Activated T-helper 1 cell treated with anti-CD3 and anti-CD28 coated beads, Interleukin-2, amount 50 U/mL, for 16 hours (primary cell): ENCODE measurements around the gene NCOA1.
"Not testable (repeated sequence)": the region's sequence is repeated elsewhere in the genome, so short reads cannot be mapped to it uniquely, and the experiment has no call there.

Source experiments
- DNase-seq, 2 donors: peaks; one replicate each; pipeline ENCODE4 v3.0.0-alpha.2; 2020; ENCODE audit warnings: low read depth in 1 of 2, low spot score in 1 of 2

Gene NCOA1

GRCh38 chr2:24779116-24779515 is 288.1 kb downstream of the NCOA1 start:
- no peak for DNase-seq

GRCh38 chr2:24783641-24784040 is 292.6 kb downstream of the NCOA1 start:
- DNase-seq: no peak

DNA sequence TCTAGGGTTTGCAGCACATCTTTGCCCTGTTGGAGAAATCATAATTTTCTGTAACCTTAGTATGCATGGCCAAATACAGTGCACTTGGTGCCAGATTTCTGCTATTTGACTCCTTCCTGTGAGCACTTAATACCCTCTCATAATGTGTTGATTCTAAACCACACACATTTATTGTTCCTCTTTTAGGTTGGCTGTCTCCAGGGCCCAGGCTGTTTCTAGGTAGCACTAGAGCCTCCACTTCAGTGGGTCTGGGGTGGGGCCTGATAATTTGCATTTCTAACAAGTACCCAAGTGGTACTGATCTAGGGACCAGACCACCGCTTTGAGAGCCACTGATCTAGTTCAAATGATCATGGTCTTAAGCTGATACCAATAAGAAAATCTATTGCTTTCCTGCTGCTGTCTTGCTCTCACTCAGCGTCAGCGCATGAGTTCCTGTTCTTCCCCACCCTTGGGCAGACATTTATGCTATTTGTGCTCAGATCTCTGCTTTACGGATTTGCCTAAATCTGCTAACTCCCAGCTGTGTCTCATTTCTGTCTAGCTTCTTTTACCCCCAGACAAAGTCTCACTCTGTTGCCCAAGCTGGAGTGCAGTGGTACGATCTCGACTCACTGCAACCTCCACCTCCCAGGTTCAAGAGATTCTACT is 294.7 kb downstream of the NCOA1 start:
- DNase-seq: no peak

DNA sequence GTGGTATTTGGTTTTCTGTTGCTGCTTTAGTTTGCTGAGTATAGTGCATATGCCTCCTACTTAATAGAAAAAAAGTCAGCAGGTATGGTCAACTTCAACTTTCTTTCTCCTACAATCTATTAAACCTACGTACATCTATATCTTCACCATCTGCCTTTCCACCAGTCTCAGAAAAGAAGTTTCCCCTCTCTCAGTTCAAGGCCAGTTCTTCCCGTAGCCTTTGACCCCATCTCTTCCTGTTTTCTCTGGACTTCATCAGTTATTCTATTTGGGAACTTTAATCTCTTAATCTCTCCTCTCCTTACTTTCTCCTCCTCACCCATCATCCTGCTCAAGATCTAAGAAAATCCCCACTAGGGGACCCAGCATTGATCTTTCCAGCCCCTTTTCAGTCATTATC is 296.5 kb downstream of the NCOA1 start:
- no peak for DNase-seq

- no peak for DNase-seq
Measured at GRCh38 chr2:24788816-24789215, 297.8 kb downstream of the NCOA1 start.

DNA sequence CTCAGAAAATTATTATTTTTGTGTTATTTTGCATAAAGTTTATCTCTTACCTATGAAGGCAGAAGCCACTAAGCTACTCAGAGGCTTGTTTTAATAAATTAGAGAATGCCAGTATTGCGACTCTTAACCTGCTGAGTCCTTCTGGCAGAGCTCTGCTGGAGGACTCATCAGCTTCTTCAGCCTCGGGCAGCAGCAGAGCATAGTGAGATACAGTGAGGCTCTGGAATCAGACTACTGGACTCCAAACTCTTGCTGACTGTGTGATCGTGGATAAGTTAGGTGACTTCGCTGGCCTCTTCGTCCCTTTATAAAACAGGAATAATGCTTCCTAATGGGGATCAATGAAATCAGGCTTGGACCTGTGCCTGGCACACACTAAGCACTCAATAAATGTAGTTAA is 300.4 kb downstream of the NCOA1 start:
- DNase-seq: no peak

- DNase-seq: no peak
Measured at GRCh38 chr2:24792542-24792873, 301.5 kb downstream of the NCOA1 start.

DNA sequence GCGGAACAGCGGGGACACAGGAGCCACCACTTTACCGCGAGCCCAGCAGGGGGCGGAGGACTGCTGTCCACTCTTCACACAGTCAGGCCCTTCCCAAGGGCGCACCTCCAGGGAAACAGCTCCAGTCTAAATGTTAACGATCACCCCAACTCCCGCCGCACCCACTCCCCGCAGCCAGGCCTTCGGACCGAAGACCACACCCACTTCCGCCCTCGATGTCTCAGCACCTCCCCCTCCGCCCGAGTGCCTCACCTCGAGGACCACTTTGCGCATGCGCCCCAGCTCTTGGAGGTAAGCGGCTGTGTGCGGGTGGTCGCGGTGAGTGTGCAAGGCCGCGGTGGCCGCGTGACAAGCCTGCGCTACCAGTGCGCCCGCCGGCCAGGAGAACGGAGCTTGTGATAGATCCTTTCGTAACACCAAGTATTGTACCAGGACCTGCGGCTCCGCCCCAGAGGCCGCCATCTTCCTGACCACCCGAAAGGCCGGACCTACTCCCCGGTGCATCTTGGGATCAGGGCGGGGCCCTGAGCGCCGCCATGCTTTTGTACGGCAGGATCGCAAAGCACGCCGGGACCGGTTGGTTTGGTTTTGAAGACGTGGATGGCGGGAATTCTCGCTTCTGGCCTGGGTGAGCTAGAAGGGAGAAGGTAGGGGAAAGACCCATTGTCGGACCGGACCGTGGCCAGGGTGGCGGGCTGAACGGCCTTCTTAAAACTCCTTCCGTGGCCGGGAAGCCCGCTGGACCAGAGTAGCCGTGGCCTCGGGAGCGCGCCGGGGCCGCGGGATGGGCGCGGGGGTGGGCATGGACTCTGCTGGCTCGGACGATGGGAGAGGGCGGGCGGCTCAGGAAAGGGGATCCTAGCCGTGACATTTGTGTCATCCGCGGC is 302.1 kb downstream of the NCOA1 start, which contains the start of the genes CENPO and PTRHD1:
Gene CENPO (plus strand): TSS at position 552 of the 887 bp plus-strand sequence. CDS start 495 bp downstream, outside the sequence.
Gene PTRHD1 (minus strand): TSS at position 518 of the 887 bp plus-strand sequence. CDS start 14 bp downstream, at position 504.
- DNase-seq: peak; percentile 88 to 90

GRCh38 chr2:24793761-24794435 is 302.8 kb downstream of the NCOA1 start:
- DNase-seq: no peak

GRCh38 chr2:24797644-24798043 is 306.6 kb downstream of the NCOA1 start:
- DNase-seq: no peak

DNA sequence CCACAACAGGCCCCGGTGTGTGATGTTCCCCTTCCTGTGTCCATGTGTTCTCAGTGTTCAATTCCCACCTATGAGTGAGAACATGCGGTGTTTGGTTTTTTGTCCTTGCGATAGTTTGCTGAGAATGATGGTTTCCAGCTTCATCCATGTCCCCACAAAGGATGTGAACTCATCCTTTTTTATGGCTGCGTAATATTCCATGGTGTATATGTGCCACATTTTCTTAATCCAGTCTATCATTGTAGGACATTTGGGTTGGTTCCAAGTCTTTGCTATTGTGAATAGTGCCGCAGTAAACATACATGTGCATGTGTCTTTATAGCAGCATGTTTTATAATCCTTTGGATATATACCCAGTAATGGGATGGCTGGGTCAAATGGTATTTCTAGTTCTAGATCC is 309.4 kb downstream of the NCOA1 start:
- not testable (repeated sequence) for DNase-seq

DNA sequence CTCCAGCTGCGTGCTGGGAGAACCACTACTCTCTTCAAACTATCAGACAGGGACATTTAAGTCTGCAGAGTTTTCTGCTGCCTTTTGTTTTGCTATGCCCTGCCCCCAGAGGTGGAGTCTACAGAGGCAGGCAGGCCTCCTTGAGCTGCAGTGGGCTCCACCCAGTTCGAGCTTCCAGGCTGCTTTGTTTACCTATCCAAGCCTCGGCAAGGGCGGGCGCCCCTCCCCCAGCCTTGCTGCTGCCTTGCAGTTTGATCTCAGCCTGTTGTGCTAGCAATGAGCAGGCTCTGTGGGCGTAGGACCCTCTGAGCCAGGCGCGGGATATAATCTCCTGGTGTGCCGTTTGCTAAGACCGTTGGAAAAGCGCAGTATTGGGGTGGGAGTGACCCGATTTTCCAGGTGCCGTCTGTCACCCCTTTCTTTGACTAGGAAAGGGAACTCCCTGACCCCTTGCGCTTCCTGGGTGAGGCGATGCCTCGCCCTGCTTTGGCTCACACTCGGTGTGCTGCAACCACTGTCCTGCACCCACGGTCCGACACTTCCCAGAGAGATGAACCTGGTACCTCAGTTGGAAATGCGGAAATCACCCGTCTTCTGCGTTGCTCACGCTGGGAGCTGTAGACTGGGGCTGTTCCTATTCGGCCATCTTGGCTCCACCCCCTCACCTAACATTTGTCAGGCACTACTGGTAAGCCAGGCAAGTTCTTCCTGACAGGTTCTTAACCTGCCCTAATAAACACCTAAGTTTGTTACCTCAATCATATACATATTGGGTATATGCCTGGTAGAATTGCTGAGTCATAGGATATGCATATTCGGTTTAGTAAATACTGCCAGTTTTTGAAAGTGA is 315.0 kb downstream of the NCOA1 start:
- not testable (repeated sequence) for DNase-seq

GRCh38 chr2:24806661-24807036 is 315.6 kb downstream of the NCOA1 start:
- DNase-seq: no peak

GRCh38 chr2:24809316-24810007 is 318.4 kb downstream of the NCOA1 start:
- DNase-seq: no peak

DNA sequence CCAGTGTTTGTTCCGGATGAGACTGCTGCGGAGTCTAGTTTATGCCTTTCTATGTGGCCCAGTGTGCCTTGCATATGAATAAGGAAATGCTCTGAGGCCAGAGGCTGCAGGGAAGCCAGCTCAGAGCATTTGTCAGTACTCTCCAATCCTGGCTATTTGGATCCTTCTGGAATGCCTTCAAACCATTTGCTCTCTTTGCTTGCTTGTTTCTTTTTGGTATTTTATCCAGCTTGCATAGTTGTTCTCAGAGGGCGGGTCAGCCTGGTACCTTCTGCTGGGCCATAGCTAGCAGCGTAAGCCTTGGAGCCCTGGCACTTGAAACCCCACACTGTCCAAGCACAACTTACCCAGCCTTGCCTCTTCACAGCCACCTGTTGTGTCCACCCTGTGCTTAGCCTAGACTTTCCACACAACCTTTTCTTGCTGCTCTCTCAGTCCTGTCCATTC is 322.7 kb downstream of the NCOA1 start:
- DNase-seq: no peak

DNA sequence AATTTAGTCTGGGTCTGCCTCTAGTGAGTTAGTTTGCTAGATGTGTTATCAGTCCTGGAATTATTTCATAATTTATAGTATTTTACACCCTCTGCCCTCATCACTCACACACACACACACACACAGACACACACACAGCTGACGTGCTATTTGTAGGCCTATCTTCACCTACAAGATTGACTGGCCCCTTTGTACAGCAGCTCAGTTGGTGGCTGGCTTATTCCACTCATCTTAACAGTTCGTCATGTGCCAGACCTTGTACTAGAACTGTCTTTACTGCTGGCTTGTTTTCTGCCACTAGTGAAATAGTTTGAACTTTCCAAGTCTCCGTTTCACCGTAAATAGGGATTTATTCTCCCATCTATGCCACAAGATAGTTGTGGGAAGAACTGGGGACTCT is 323.5 kb downstream of the NCOA1 start:
- DNase-seq: no peak

GRCh38 chr2:24815171-24815570 is 324.1 kb downstream of the NCOA1 start:
- DNase-seq: no peak

DNA sequence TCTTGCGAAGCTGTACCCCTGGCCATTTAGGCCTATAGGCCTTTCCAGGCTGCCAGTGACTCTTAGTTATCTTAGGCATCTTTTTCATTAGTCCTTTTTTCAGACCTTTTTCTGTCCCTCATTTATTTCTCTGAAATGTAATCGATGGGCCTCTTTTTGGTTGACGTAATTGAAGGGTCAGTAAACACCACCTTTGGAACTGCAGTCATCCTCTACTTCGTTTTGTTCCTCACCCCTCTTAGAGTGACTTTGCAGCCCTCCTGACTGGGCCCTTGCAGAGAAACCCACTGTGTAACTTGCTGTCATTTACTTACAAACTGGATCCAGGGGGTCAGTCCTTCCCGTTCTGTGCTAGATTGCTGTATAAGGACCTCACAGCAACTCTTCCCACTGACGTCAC is 325.4 kb downstream of the NCOA1 start:
- no peak for DNase-seq

DNA sequence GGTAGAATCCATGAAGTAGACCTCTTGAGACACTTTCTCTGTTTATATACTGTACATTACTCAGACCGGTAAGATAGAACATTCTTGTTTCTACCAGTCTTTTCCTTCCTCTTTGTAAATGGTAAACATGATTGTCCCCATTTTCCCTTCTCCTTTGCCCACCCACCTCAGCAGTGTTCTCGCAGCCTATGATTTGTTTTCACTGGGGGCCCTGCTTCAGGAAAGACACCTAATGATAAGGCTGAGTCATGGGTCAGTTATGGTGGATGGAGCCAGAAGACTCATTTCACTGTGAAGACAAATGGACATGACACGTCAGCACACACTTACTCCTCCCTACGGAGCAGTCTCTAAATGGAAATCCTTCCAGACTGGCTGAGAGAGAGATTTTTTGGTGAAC is 325.8 kb downstream of the NCOA1 start:
- no peak for DNase-seq

- DNase-seq: no peak
Measured at GRCh38 chr2:24818721-24819167, 327.7 kb downstream of the NCOA1 start.
